Measurements from ENCODE around the gene ATP6V0B. TPM values are rescaled to one million over a fixed set of nuclear protein-coding genes. Genes with fewer than 3 reads are reported as not detected.

Gene ATP6V0B
- total RNA-seq, 2 experiments from 2014 or later = 116 to 117 TPM

DNA sequence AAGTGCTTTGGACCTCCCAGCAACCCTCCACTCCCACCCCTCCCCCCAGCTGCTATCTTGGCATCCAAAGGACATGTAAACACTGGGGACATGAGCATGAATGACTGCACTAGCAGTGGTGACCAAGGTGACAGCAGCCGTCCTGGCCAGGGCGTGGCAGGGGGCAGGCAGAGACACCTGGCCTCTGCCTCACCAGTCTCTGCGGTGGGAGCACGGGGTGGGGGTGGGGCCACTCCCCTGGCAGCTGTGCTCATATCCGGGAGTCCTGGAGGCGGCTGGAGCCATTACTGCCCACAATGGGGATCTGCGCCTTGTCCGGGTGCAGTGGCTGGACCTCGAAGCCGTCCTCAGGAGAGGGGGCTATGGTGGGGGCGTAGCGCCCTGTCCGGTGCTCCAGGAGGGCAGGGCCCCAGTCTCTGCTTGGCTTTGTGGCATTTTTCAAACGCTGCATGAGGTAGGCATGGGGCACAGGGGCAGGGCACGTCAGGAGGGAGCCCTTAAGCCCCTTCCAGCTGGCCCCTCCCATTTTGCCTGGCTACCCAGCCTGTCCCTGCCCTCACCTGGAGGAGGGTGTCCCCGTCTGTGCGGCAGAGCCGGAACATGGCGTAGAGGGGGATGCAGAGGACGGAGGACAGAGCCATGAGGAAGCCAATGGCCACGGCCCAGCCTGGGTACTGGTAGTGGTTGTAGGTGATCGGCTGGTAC lies 22.7 kb downstream of the ATP6V0B start:
- ATAC-seq (no peak), DNase-seq (no peak)
- Mint-ChIP-seq H3K27ac (no peak overlapping the region), H3K4me1 (ENCODE audit: low read depth) (peaks cover 22% of the 10 kb centered on the region), H3K36me3 (ENCODE audit: low read depth) (no peaks in the 10 kb centered on the region), H3K27me3 (ENCODE audit: low read depth) (no peaks in the 10 kb centered on the region), H3K4me3 (no peak overlapping the region), H3K9me3 (ENCODE audit: insufficient read depth) (no peaks in the 10 kb centered on the region)
- ChIA-PET CTCF (interaction anchor here (1.2 kb wide), 1 partner anchor 38 kb away, joined by 5 read pairs; no protein-coding TSS in a partner anchor), POLR2A (no interaction called here)

DNA sequence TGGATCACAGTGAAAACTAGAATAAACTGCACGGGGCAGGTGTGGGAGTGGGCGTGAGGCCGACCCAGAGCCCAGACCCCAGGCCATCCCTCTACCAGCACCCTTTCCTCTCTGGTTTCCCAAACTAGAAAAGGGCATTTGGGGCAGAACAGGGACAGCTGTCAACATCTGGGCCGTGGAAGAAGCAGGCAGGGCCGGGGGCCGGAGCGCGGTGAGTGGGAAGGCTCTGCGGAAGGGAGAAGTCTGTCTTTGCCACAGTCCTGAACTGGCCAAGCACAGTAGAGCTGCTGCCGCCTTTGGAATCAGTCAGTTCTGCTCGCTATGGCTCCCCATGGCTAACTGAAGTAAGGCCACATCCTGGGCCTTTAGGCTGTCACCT lies 23.2 kb downstream of the ATP6V0B start:
- Mint-ChIP-seq H3K36me3 (ENCODE audit: low read depth) (no peaks in the 10 kb centered on the region), H3K27me3 (ENCODE audit: low read depth) (no peaks in the 10 kb centered on the region), H3K9me3 (ENCODE audit: insufficient read depth) (no peaks in the 10 kb centered on the region), H3K27ac (no peak overlapping the region), H3K4me1 (ENCODE audit: low read depth) (peaks cover 16% of the 10 kb centered on the region), H3K4me3 (no peak overlapping the region)
- ATAC-seq (no peak), DNase-seq (no peak)
- ChIA-PET CTCF (interaction anchor here (1.2 kb wide), 1 partner anchor 38 kb away, joined by 5 read pairs; no protein-coding TSS in a partner anchor), POLR2A (no interaction called here)

DNA sequence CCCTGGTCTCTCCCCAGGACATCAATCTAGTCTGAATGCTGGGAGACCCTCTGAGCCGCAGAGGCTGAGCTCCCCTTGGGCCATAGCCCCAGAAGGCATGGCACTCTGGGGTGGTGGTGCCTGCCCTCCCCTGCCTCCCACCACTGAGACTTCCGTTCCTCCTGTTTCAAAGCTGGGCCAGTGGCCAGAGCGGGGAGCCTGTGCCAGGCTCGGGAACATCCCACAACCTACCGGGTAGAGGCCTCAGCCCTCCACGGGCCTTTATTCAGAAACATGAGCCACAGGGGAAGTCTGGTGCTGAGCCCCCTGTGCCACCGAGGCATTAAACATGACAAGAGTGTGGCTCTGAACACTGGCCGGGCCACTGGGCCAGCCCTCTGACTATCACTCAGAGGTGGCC lies 24.7 kb downstream of the ATP6V0B start:
- H3K9me3 Mint-ChIP-seq (ENCODE audit: insufficient read depth) = no peaks in the 10 kb centered on the region
- DNase-seq = no peak
- H3K27me3 Mint-ChIP-seq (ENCODE audit: low read depth) = no peaks in the 10 kb centered on the region
- no peaks in the 10 kb centered on the region for H3K36me3 Mint-ChIP-seq (ENCODE audit: low read depth)
- no peak overlapping the region for H3K27ac Mint-ChIP-seq
- H3K4me3 Mint-ChIP-seq = no peak overlapping the region
- ChIA-PET POLR2A (no interaction called here), CTCF (interaction anchor here (4.3 kb wide), 1 partner anchor 37 kb away, joined by 17 read pairs; no protein-coding TSS in a partner anchor)
- no peak for ATAC-seq
- peaks cover 16% of the 10 kb centered on the region for H3K4me1 Mint-ChIP-seq (ENCODE audit: low read depth)

DNA sequence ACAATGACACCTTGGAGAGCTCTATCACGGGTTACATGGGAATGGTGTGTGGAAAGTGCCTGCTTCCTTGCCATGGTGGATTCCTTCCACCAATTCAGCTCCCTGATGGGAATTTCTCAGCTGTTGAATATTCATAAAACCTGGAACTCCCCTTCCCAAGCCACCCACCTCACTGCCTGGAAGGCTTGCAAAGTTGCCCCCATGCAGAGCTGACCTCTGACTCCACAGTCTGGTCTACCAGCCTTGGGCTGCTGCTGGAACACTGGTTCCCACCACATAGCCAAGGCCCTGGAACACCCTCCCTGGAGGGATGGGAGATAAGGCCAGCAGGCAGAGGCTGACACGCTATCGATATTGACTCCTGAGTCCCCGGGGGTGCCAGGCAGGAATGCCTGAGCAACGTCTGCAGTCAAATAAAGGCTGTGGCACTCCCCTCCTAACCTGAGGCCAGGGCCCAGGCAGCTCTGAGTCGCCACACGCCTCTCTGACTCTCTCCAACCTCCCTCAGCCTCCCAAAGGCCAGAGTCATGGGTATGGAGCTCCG lies 25.4 kb downstream of the ATP6V0B start:
- CTCF ChIA-PET = interaction anchor here (4.3 kb wide), 1 partner anchor 36 kb away, joined by 17 read pairs; no protein-coding TSS in a partner anchor
- DNase-seq (no peak), ATAC-seq (no peak)
- no peaks in the 10 kb centered on the region for H3K27me3 Mint-ChIP-seq (ENCODE audit: low read depth)
- no peaks in the 10 kb centered on the region for H3K36me3 Mint-ChIP-seq (ENCODE audit: low read depth)
- POLR2A ChIA-PET = no interaction called here
- H3K4me3 Mint-ChIP-seq = no peak overlapping the region
- no peak overlapping the region for H3K27ac Mint-ChIP-seq
- H3K4me1 Mint-ChIP-seq (ENCODE audit: low read depth) = peaks cover 10% of the 10 kb centered on the region
- H3K9me3 Mint-ChIP-seq (ENCODE audit: insufficient read depth) = no peaks in the 10 kb centered on the region

DNA sequence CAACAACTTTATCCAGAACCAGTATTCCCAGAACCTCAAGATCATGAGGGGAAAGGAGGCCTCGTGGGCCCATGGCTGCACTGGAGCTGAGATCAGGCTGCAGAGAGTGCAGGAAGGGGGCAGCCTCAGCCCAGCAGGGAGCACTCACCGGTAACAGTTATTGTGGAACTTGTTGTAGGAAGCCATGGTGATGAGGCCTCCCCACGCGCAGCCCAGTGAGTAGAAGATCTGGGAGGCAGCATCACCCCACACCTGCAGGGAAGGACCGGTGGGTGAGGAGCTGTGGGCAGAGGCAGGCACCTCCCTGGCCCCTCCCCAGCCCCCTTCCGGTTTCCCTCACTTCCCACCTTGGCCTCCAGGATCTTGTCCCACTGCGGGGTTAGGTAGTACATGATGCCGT lies 27.4 kb downstream of the ATP6V0B start:
- ChIA-PET CTCF (interaction anchor here (4.3 to 5.4 kb wide), 2 partner anchors 34 to 46 kb away, joined by 17 to 74 read pairs; no protein-coding TSS in a partner anchor), POLR2A (no interaction called here)
- Mint-ChIP-seq H3K27ac (no peak overlapping the region), H3K4me1 (ENCODE audit: low read depth) (peaks cover 10% of the 10 kb centered on the region), H3K27me3 (ENCODE audit: low read depth) (no peaks in the 10 kb centered on the region), H3K36me3 (ENCODE audit: low read depth) (no peaks in the 10 kb centered on the region), H3K4me3 (no peak overlapping the region), H3K9me3 (ENCODE audit: insufficient read depth) (no peaks in the 10 kb centered on the region)
- ATAC-seq (no peak), DNase-seq (no peak)

DNA sequence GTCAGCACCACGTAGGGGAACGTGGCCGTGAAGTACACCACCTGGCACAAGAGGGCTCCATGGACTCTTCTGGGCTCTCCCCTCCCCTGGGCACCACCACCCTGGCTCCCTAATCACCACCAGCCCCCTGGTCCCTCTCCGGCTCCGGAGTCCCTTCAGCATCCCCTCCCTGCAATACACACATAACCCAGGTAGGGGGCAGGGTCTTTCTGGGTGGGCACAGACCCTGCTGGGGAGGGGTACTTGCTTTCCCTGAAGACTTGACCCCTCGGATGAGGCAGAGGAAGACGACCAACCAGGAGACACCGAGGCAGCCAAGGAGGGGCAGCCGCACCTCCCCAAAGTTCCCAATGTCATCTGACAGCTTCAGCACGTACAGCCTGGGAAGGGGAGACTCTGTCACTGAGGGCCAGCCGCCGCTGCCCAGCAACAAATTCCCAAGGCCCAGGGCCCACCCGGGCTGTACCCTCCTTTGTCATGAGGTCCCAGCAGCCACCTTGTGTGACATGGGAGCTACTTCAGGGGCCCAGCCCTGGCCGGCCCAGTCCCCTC lies 27.9 kb downstream of the ATP6V0B start:
- no peak for ATAC-seq

DNA sequence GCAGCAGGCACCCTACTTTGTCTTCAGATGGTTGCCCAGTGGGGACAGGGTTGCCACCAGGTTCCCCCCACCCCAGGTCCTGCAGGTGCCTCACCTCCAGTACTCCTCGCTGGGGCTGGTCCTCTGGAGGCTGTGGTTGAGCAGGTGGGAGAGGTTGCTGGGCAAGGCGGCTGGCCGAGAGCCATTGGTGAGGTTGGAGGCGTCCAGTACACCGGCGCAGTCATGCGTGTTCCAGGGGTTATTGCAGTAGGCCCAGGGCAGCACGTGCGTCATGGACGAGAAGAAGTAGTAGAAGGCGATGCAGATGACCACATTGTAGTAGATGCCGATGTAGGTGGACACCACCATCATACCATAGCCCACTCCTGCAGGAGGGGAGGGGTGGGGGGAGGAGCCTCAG lies 33.5 kb downstream of the ATP6V0B start:
- peaks cover 10% of the 10 kb centered on the region for H3K4me1 Mint-ChIP-seq (ENCODE audit: low read depth)
- no peaks in the 10 kb centered on the region for H3K36me3 Mint-ChIP-seq (ENCODE audit: low read depth)
- ChIA-PET CTCF (no interaction called here), POLR2A (no interaction called here)
- ATAC-seq (no peak), DNase-seq (no peak)
- H3K27me3 Mint-ChIP-seq (ENCODE audit: low read depth) = no peaks in the 10 kb centered on the region
- no peaks in the 10 kb centered on the region for H3K9me3 Mint-ChIP-seq (ENCODE audit: insufficient read depth)
- H3K4me3 Mint-ChIP-seq = no peak overlapping the region
- H3K27ac Mint-ChIP-seq = no peak overlapping the region

More for the DNA sequence above, 27.9 kb downstream of the ATP6V0B start:
- H3K36me3 Mint-ChIP-seq (ENCODE audit: low read depth) = no peaks in the 10 kb centered on the region
- ChIA-PET CTCF (interaction anchor here (4.3 to 5.4 kb wide), 2 partner anchors 33 to 45 kb away, joined by 17 to 74 read pairs; no protein-coding TSS in a partner anchor), POLR2A (no interaction called here)
- H3K9me3 Mint-ChIP-seq (ENCODE audit: insufficient read depth) = no peaks in the 10 kb centered on the region
- H3K4me1 Mint-ChIP-seq (ENCODE audit: low read depth) = peaks cover 10% of the 10 kb centered on the region
- no peak overlapping the region for H3K27ac Mint-ChIP-seq
- H3K27me3 Mint-ChIP-seq (ENCODE audit: low read depth) = no peaks in the 10 kb centered on the region
- DNase-seq = no peak
- no peak overlapping the region for H3K4me3 Mint-ChIP-seq

DNA sequence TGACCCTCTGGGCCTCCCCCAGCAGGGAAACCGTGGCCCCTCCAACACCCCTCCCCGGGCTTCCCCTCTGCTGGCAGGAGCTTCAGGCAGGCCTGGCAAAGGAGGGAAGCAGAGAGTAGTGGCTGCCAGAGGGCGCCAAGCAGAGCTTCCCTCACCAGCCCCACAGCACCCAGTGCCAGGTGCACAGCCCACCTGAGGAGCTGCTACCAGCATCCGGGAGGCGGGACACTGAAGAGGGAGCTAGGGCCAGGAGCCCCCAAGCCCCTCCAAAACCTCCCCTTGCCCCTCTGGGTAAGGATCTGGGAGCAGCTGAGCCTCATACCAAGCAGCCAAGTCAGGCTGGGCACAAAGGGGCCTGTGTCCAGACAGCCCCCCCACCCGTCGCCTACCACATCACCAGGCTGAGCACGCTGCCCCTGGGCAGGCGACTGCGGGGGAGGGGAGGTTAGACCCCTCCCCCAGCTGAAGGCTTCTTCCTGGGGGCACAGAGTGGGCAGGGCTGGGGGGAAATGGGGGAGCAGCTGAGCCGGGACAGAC lies 36.2 kb downstream of the ATP6V0B start:
- ChIA-PET POLR2A (interaction anchor here (1.6 kb wide), 1 partner anchor 18 kb away, joined by 3 read pairs; no protein-coding TSS in a partner anchor), CTCF (interaction anchor here (2.4 kb wide), 1 partner anchor 25 kb away, joined by 9 read pairs; no protein-coding TSS in a partner anchor)
- H3K27me3 Mint-ChIP-seq (ENCODE audit: low read depth) = no peaks in the 10 kb centered on the region
- no peak overlapping the region for H3K27ac Mint-ChIP-seq
- no peak for DNase-seq
- no peaks in the 10 kb centered on the region for H3K36me3 Mint-ChIP-seq (ENCODE audit: low read depth)
- ATAC-seq = no peak
- peaks cover 10% of the 10 kb centered on the region for H3K4me1 Mint-ChIP-seq (ENCODE audit: low read depth)
- H3K9me3 Mint-ChIP-seq (ENCODE audit: insufficient read depth) = no peaks in the 10 kb centered on the region
- no peak overlapping the region for H3K4me3 Mint-ChIP-seq

DNA sequence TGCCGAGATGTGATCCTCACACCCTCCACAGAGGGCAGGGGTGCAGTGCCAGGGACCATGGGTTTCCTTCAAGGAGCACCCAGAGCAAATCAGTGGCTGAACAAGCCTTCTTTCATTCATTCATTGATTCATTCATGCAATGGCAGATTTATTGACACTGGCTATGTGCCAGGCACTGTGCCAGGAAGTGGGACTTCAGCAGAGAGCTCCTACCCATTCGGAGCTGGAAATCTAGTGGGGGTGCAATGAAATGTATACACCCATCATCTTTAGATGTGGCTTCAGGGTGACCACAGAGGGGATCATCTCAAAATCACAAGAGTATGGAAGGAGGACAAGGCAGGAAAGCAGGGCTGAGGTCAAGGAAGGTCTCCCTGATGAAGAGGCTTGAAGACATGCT lies 37.6 kb downstream of the ATP6V0B start:
- H3K36me3 Mint-ChIP-seq (ENCODE audit: low read depth) = no peaks in the 10 kb centered on the region
- H3K9me3 Mint-ChIP-seq (ENCODE audit: insufficient read depth) = no peaks in the 10 kb centered on the region
- H3K27ac Mint-ChIP-seq = no peak overlapping the region
- H3K4me1 Mint-ChIP-seq (ENCODE audit: low read depth) = peaks cover 10% of the 10 kb centered on the region
- ATAC-seq = no peak
- no peak for DNase-seq
- POLR2A ChIA-PET = no interaction called here
- H3K27me3 Mint-ChIP-seq (ENCODE audit: low read depth) = no peaks in the 10 kb centered on the region
- H3K4me3 Mint-ChIP-seq = no peak overlapping the region
- CTCF ChIA-PET = no interaction called here

DNA sequence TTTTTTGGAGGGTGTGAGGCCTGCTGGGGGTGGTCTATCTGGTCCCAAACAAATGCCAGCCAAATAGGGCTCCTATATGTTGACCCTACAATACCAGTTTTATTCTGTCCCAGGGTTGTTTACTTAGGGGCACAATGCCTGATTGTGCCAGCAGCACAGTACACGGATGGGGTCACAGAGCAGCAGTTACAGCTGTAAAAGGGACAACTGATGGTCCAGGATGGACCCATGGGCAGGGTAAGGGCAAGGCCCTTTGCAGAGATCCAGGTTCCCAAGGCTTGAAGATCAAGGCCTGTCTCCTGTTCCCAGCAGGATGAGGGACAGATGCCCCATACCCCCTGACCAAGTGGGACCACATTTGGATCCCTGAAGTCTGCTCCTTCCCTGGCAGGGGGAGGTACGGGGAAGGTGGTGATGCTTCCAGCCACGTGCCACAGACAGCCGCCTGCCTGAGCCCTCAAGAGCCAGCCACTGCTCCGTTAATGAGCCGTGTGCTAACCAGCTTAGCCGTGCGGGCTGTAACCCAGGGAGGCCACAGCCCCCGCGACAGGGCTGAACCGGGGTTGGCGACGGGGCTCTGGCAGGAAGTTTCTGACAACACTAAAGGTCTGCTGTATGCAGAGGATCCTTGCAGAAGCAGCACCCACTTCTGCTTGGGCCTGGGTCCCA lies 38.3 kb downstream of the ATP6V0B start:
- CTCF ChIA-PET = interaction anchor here (3.3 kb wide), 1 partner anchor 8 kb away, joined by 17 read pairs; no protein-coding TSS in a partner anchor
- POLR2A ChIA-PET = interaction anchor here (0.6 kb wide), 1 partner anchor 22 kb away, joined by 3 read pairs; no protein-coding TSS in a partner anchor

DNA sequence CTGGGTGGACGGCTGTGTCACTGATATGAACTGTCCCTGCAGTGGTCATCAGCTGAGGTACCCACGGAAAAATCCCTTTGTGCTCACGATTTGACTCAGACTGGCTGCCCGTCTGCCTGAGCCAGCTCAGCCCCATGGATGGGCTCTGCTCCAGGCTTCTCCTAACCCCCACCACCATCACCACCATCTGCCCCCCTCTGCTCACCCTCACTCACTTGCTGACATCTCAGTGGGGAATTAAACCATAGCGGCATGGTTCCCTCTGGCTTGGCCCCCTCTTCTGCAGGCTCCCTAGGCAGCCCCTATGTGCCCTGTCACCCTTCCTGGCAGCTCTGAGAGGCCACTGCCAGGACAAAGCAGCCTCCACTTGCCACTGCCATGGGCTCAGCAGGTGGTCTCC lies 39.2 kb downstream of the ATP6V0B start:
- ATAC-seq (no peak), DNase-seq (no peak)
- Mint-ChIP-seq H3K9me3 (ENCODE audit: insufficient read depth) (no peaks in the 10 kb centered on the region), H3K27ac (no peak overlapping the region), H3K36me3 (ENCODE audit: low read depth) (no peaks in the 10 kb centered on the region), H3K27me3 (ENCODE audit: low read depth) (no peaks in the 10 kb centered on the region), H3K4me1 (ENCODE audit: low read depth) (peaks cover 10% of the 10 kb centered on the region), H3K4me3 (no peak overlapping the region)
- ChIA-PET CTCF (interaction anchor here (0.7 to 3.3 kb wide), 5 partner anchors 9 to 33 kb away, joined by 3 to 17 read pairs (median 4); no protein-coding TSS in a partner anchor), POLR2A (interaction anchor here (0.6 to 0.7 kb wide), 2 partner anchors 21 to 29 kb away, joined by 3 read pairs; no protein-coding TSS in a partner anchor)

More for the DNA sequence above, 38.3 kb downstream of the ATP6V0B start:
- no peaks in the 10 kb centered on the region for H3K36me3 Mint-ChIP-seq (ENCODE audit: low read depth)
- H3K27ac Mint-ChIP-seq = no peak overlapping the region
- peak; percentile 47 for ATAC-seq
- no peak overlapping the region for H3K4me3 Mint-ChIP-seq
- H3K9me3 Mint-ChIP-seq (ENCODE audit: insufficient read depth) = no peaks in the 10 kb centered on the region
- H3K4me1 Mint-ChIP-seq (ENCODE audit: low read depth) = peaks cover 10% of the 10 kb centered on the region
- DNase-seq = no peak
- H3K27me3 Mint-ChIP-seq (ENCODE audit: low read depth) = no peaks in the 10 kb centered on the region
